MCF 10A (cell line): ENCODE measurements around the gene PEX11A. TPM values are rescaled to one million over a fixed set of nuclear protein-coding genes. Genes with fewer than 3 reads are reported as not detected.

Source experiments
- Bru-seq: library from RNA; stranded (reverse); fragments of 400-500 nt; gene quantifications from one replicate; lab custom pipeline; 2021; lab: Mats Ljungman, UMichigan
- BruChase-seq, 2 experiments: library from RNA; stranded (reverse); fragments of 400-500 nt; gene quantifications; one replicate each; lab custom pipeline; 2021; lab: Mats Ljungman, UMichigan
- BruUV-seq: library from RNA; stranded (reverse); fragments of 400-500 nt; replicated peaks from 2 replicates; lab custom pipeline; 2021; lab: Mats Ljungman, UMichigan
- CTCF ChIA-PET: fragments of 300-600 bp; sonication (Branson Sonifier 250); formaldehyde crosslinking; extraction: SDS; loops from one replicate; lab custom pipeline; 2021; ENCODE audit warnings: antibody characterized with exemption, inconsistent platforms; lab: Yijun Ruan, JAX
- POLR2A ChIA-PET: fragments of 300-600, 350-650 bp; sonication (Branson Sonifier 250); formaldehyde crosslinking; extraction: SDS; loops from one replicate; lab custom pipeline; 2020; ENCODE audit warnings: antibody characterized with exemption, inconsistent platforms; lab: Yijun Ruan, JAX
- DNase-seq: peaks from one replicate; pipeline ENCODE4 v3.0.0-alpha.2; 2018; ENCODE audit not compliant: unreplicated experiment
- H3K27ac Mint-ChIP-seq: one replicate; pipeline ENCODE4 v1.8.0; 2022; ENCODE audit warnings: mild to moderate bottlenecking, low read depth, mixed read lengths; ENCODE audit not compliant: unreplicated experiment
- H3K27me3 Mint-ChIP-seq: one replicate; pipeline ENCODE4 v1.8.0; 2022; ENCODE audit warnings: mixed read lengths; ENCODE audit not compliant: insufficient read depth, unreplicated experiment
- H3K36me3 Mint-ChIP-seq: one replicate; pipeline ENCODE4 v1.8.0; 2022; ENCODE audit warnings: mild to moderate bottlenecking, moderate library complexity, mixed read lengths; ENCODE audit not compliant: insufficient read depth, unreplicated experiment
- H3K4me1 Mint-ChIP-seq: one replicate; pipeline ENCODE4 v1.8.0; 2022; ENCODE audit warnings: mixed read lengths; ENCODE audit not compliant: insufficient read depth, unreplicated experiment
- H3K4me3 Mint-ChIP-seq: one replicate; pipeline ENCODE4 v1.8.0; 2022; ENCODE audit warnings: mild to moderate bottlenecking, moderate library complexity, mixed read lengths; ENCODE audit not compliant: unreplicated experiment
- H3K9me3 Mint-ChIP-seq: one replicate; pipeline ENCODE4 v1.8.0; 2022; ENCODE audit warnings: mixed read lengths; ENCODE audit not compliant: unreplicated experiment
- CTCF ChIP-seq: fragments of 200-600 bp; IDR thresholded peaks from one replicate; pipeline ENCODE4 v1.8.0; 2022; ENCODE audit warnings: antibody characterized with exemption, mild to moderate bottlenecking; ENCODE audit not compliant: unreplicated experiment
- intact Hi-C: fragments of 100-400 bp; cut with micrococcal nuclease; formaldehyde crosslinking; loops from 2 replicates; pipeline ENCODE4 v1.14.1; 2022
- long read RNA-seq: library from polyadenylated mRNA; stranded (forward); transcript quantifications from one replicate; pipeline ENCODE4 v2.0.0, GENCODE V29; 2022
- total RNA-seq: library from RNA; stranded (reverse); gene quantifications from 2 replicates; pipeline ENCODE4 v1.2.3, GENCODE V29; 2022

PEX11A gene
- total RNA-seq (3.4 and 3.9 TPM in 2 replicates), Bru-seq, nascent RNA (percentile 53 among the genes with signal in this experiment), BruChase-seq, experiment 1, labeled RNA remaining after a 6-hour chase (percentile 63 among the genes with signal in this experiment), BruChase-seq, experiment 2, labeled RNA remaining after a 2-hour chase (percentile 64 among the genes with signal in this experiment)
- long read RNA-seq, transcript PEX11A-201 (3 exons, 2,740 nt): major isoform, 7 of 9 reads
- long read RNA-seq, partial matches to known transcripts: 0 of 9 reads
- long read RNA-seq, other reads (novel, unspliced or antisense): 0 of 9 reads

- H3K27me3 Mint-ChIP-seq: no peaks in the 10 kb centered on the region
- TSS peak; percentile 56 for BruUV-seq
- peaks cover 5% of the 10 kb centered on the region for H3K4me1 Mint-ChIP-seq
- no peaks in the 10 kb centered on the region for H3K36me3 Mint-ChIP-seq
- peak; percentile 82 for DNase-seq
- TF ChIP-seq CTCF: no peak
- peak within 1 kb of the TSS; percentile 67 for H3K27ac Mint-ChIP-seq
- intact Hi-C loops: loop anchor here (5.0 kb wide), 1 partner anchor 43 kb away; no protein-coding TSS in a partner anchor
- no peaks in the 10 kb centered on the region for H3K9me3 Mint-ChIP-seq
- ChIA-PET POLR2A (interaction anchor here (0.6 to 1.7 kb wide), 2 partner anchors 8 to 10 kb away, joined by 3 to 8 read pairs; no protein-coding TSS in a partner anchor), CTCF (interaction anchor here (0.6 to 1.8 kb wide), 4 partner anchors 17 to 184 kb away, joined by 3 to 7 read pairs (median 5); no protein-coding TSS in a partner anchor)
- peak within 1 kb of the TSS; percentile 78 for H3K4me3 Mint-ChIP-seq
Observed at GRCh38 chr15:89690276-89691218, at the start of gene PEX11A, which contains the start of gene WDR93. Gene PEX11A (minus strand): TSS chr15:89690754. CDS start chr15:89690632, 122 bp downstream. Gene WDR93 (plus strand): TSS chr15:89690811. CDS start chr15:89701747, 10,936 bp downstream.

GRCh38 chr15:89740137-89740536 is 49.6 kb upstream of the PEX11A start:
- no peaks in the 10 kb centered on the region for H3K9me3 Mint-ChIP-seq
- H3K27ac Mint-ChIP-seq: no peak overlapping the region
- DNase-seq: peak; percentile 78
- TF ChIP-seq CTCF: peak; percentile 89
- ChIA-PET POLR2A (interaction anchor here (0.7 to 1.6 kb wide), 6 partner anchors 96 to 403 kb away, joined by 3 to 7 read pairs (median 6); partner anchors contain the start of gene AP3S2), CTCF (interaction anchor here (0.5 to 2.1 kb wide), 31 partner anchors 8 to 1087 kb away, joined by 3 to 30 read pairs (median 3); partner anchors contain the start of genes PEX11A and WDR93)
- no peaks in the 10 kb centered on the region for H3K4me1 Mint-ChIP-seq
- H3K27me3 Mint-ChIP-seq: peaks cover 19% of the 10 kb centered on the region
- BruUV-seq: no TSS peak
- H3K4me3 Mint-ChIP-seq: no peak overlapping the region
- intact Hi-C loops: loop anchor here (1.0 to 2.0 kb wide), 3 partner anchors 20 to 347 kb away; no protein-coding TSS in a partner anchor
- no peaks in the 10 kb centered on the region for H3K36me3 Mint-ChIP-seq

GRCh38 chr15:89735773-89736172 is 45.2 kb upstream of the PEX11A start:
- intact Hi-C loops: loop anchor here (10.0 kb wide), 1 partner anchor 91 kb away; no protein-coding TSS in a partner anchor
- CTCF ChIA-PET: interaction anchor here (0.8 kb wide), 1 partner anchor 280 kb away, joined by 3 read pairs; no protein-coding TSS in a partner anchor
- Mint-ChIP-seq H3K27ac (no peak overlapping the region), H3K36me3 (no peaks in the 10 kb centered on the region), H3K27me3 (peaks cover 38% of the 10 kb centered on the region), H3K9me3 (no peaks in the 10 kb centered on the region), H3K4me1 (no peaks in the 10 kb centered on the region), H3K4me3 (no peak overlapping the region)
- DNase-seq: no peak
- TF ChIP-seq CTCF: no peak
- POLR2A ChIA-PET: no interaction called here
- no TSS peak for BruUV-seq
